Measurements from ENCODE around the gene DNM1L.

The DNM1L gene

DNA sequence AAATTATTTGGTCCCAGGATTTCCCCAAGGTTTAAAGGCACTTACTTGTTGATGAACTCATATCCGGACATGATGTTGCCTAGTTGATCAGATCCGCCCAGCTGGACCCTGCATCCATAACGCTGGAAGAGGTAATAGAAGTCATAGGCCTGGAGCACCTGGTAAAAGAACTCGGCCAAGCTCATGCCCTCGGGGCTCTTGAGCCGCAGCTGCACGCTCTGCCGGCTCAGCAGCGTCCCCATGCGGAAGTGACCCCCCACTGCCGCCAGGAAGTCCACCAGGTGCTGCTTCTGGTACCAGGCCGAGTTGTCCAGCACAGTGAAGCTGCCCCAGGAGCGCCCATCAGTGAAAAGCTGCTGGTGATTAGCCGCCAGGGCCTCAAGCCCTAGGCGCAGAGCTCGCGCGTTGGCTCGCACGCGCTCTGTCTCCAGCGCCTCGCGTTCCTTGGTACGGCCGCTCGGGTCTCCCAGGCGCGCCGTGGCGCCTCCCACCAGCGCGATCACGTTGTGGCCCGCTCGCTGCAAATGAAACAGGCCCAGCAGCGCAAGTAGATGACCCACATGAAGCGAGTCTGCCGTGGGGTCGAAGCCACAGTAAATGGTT is 76.1 kb downstream of the DNM1L start:
- Histone ChIP-seq H3K9me3 (ENCODE audit: low read depth, low read length) (no peaks in the 10 kb centered on the region), H3K4me3 (peak overlapping the region; percentile 96), H3K27ac (peak overlapping the region; percentile 96), H3K36me3 (ENCODE audit: insufficient read depth, low read length) (peaks cover 34% of the 10 kb centered on the region), H3K9ac (ENCODE audit: insufficient read length) (peak overlapping the region; percentile 95)
- no peak for DNase-seq (ENCODE audit: low read depth, low spot score)
- TF ChIP-seq FOXP2 (optimal IDR thresholded peaks at IDR 0.05; ENCODE audit: control extremely low read depth, extremely low read length, insufficient read depth) (peak; percentile 44), POLR2AphosphoS5 (IDR thresholded peaks at IDR 0.05; ENCODE audit: borderline replicate concordance, low read depth, low read length) (no peak), EZH2 (IDR thresholded peaks at IDR 0.05) (no peak)

DNA sequence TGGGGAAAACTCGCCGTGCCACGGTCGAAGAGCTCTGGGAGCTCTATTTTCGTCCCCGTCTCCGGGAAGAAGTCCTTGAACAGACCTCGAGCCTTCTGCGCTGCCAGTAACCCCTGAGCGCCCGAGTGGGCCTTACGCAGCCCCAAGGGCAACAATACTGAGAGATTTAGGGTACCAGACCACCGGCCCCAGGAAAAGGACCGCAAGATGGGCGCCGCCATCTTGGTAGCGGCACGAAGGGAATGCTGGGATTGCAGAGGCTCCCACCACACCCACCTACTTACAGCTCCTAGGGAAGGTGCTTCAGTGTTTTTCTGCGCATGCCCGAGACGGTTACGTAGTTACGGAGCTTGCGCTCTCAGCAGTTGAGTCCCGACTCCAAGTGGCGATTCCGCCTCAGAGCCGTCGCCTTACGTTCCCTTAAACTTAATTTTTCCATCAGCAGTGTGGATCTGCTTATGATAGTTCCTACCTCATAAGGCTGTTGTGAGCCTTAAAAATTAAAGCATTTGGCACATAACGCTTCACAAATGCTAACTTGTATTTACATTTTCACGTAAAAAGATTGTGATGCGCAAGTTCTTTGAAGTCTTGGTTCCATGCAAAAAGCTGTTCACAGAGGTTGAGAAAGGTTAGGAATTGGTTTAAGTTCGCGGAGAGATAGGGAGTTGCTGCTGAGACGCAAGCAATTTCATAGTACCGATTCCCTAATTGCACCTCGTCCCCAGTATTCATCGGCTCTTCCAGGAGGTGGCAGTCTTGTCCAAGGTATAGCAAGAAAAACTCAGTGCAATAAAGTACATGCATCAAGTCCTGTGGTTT is 76.8 kb downstream of the DNM1L start, which contains the start of gene YARS2:
Gene YARS2, minus strand, starts transcription at position 244 of the 822 bp plus-strand sequence. Its CDS starts 23 bp downstream, at position 221.
- peak within 1 kb of the TSS; percentile 96 for H3K27ac ChIP-seq
- TF ChIP-seq EZH2 (IDR thresholded peaks at IDR 0.05), result no peak
- peak; percentile 93 for TF ChIP-seq POLR2AphosphoS5 (IDR thresholded peaks at IDR 0.05; ENCODE audit: borderline replicate concordance, low read depth, low read length)
- H3K9ac ChIP-seq (ENCODE audit: insufficient read length), result peak within 1 kb of the TSS; percentile 95
- DNase-seq (ENCODE audit: low read depth, low spot score), result peak; percentile 92
- peaks cover 27% of the 10 kb centered on the region for H3K36me3 ChIP-seq (ENCODE audit: insufficient read depth, low read length)
- peak within 1 kb of the TSS; percentile 96 for H3K4me3 ChIP-seq
- no peaks in the 10 kb centered on the region for H3K9me3 ChIP-seq (ENCODE audit: low read depth, low read length)

GRCh38 chr12:32756476-32757066 is 77.5 kb downstream of the DNM1L start:
- H3K9me3 ChIP-seq (ENCODE audit: low read depth, low read length), result no peaks in the 10 kb centered on the region
- peak overlapping the region; percentile 65 for H3K27ac ChIP-seq
- DNase-seq (ENCODE audit: low read depth, low spot score), result no peak
- H3K4me3 ChIP-seq, result peak overlapping the region; percentile 96
- TF ChIP-seq POLR2AphosphoS5 (IDR thresholded peaks at IDR 0.05; ENCODE audit: borderline replicate concordance, low read depth, low read length), result no peak
- no peak for TF ChIP-seq FOXP2 (optimal IDR thresholded peaks at IDR 0.05; ENCODE audit: control extremely low read depth, extremely low read length, insufficient read depth)
- no peak for TF ChIP-seq EZH2 (IDR thresholded peaks at IDR 0.05)
- peaks cover 20% of the 10 kb centered on the region for H3K36me3 ChIP-seq (ENCODE audit: insufficient read depth, low read length)
- peak overlapping the region; percentile 95 for H3K9ac ChIP-seq (ENCODE audit: insufficient read length)

DNA sequence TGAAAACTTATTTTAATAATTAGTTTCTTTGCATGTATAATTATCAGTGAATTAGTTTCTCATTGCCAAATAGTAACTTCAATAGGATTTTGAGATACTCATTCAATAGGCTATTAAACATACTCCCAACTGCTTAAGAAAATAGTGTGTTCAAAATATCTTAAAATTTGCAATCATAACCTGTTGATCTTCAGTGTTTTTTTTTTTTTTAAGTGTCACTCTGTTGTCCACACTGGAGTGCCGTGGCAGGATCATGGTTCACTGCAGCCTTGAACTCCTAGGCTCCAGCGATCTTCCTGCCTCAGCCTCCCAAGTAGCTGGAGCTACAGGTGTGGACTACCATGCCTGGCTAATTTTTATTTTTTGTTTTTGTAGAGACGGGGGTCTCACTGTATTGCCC is 78.1 kb downstream of the DNM1L start:
- H3K9me3 ChIP-seq (ENCODE audit: low read depth, low read length), result no peaks in the 10 kb centered on the region
- TF ChIP-seq POLR2AphosphoS5 (IDR thresholded peaks at IDR 0.05; ENCODE audit: borderline replicate concordance, low read depth, low read length) (no peak), FOXP2 (optimal IDR thresholded peaks at IDR 0.05; ENCODE audit: control extremely low read depth, extremely low read length, insufficient read depth) (no peak), EZH2 (IDR thresholded peaks at IDR 0.05) (no peak)
- no peak overlapping the region for H3K27ac ChIP-seq
- H3K4me3 ChIP-seq, result no peak overlapping the region
- peaks cover 14% of the 10 kb centered on the region for H3K36me3 ChIP-seq (ENCODE audit: insufficient read depth, low read length)
- H3K9ac ChIP-seq (ENCODE audit: insufficient read length), result no peak overlapping the region
- DNase-seq (ENCODE audit: low read depth, low spot score), result no peak

DNA sequence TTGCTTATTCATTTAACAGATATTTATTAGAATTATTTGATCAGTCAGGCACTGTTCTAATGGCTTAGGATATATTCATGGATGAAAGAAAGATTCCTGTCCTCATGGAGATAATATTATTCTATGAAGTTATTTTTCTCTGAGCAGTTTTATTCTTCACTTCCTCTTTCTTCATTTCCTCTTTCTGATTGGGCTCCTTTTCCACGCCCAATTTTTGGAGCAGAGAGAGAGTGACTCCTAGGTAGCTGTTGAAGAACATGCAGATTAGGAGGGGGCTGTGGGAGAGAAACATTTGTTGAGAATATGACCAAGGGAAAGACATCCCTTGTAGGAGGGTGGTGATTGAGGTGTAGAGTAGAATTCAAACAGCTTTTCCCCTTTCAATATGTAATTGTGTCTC is 82.6 kb downstream of the DNM1L start:
- H3K9ac ChIP-seq (ENCODE audit: insufficient read length), result no peak overlapping the region
- H3K4me3 ChIP-seq, result no peak overlapping the region
- H3K36me3 ChIP-seq (ENCODE audit: insufficient read depth, low read length), result no peaks in the 10 kb centered on the region
- no peak for DNase-seq (ENCODE audit: low read depth, low spot score)
- TF ChIP-seq EZH2 (IDR thresholded peaks at IDR 0.05) (no peak), POLR2AphosphoS5 (IDR thresholded peaks at IDR 0.05; ENCODE audit: borderline replicate concordance, low read depth, low read length) (no peak), FOXP2 (optimal IDR thresholded peaks at IDR 0.05; ENCODE audit: control extremely low read depth, extremely low read length, insufficient read depth) (no peak)
- no peaks in the 10 kb centered on the region for H3K9me3 ChIP-seq (ENCODE audit: low read depth, low read length)
- H3K27ac ChIP-seq, result no peak overlapping the region

DNA sequence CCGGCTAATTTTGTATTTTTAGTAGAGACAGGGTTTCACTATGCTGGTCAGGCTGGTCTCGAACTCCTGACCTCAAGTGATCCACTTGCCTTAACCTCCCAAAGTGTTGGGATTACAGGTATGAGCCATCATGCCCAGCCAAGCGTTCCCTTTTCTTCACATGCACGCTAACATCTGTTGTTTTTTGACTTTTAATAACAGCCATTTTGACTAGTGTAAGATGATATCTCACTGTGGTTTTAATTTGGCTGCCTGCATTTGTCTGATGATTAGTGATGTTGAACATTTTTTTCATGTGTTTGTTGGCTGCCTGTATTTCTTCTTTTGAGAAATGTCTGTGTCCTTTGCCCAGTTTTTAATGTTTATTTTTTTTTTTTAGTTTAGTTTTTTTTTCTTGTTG is 86.8 kb downstream of the DNM1L start:
- DNase-seq (ENCODE audit: low read depth, low spot score), result no peak
- H3K9me3 ChIP-seq (ENCODE audit: low read depth, low read length), result no peaks in the 10 kb centered on the region

GRCh38 chr12:32768518-32768917 is 89.4 kb downstream of the DNM1L start:
- TF ChIP-seq FOXP2 (optimal IDR thresholded peaks at IDR 0.05; ENCODE audit: control extremely low read depth, extremely low read length, insufficient read depth), result no peak
- no peak for TF ChIP-seq EZH2 (IDR thresholded peaks at IDR 0.05)
- no peak for TF ChIP-seq POLR2AphosphoS5 (IDR thresholded peaks at IDR 0.05; ENCODE audit: borderline replicate concordance, low read depth, low read length)
- Histone ChIP-seq H3K27ac (no peak overlapping the region), H3K9ac (ENCODE audit: insufficient read length) (no peak overlapping the region), H3K36me3 (ENCODE audit: insufficient read depth, low read length) (no peaks in the 10 kb centered on the region), H3K4me3 (no peak overlapping the region), H3K9me3 (ENCODE audit: low read depth, low read length) (no peaks in the 10 kb centered on the region)
- no peak for DNase-seq (ENCODE audit: low read depth, low spot score)

More for the DNA sequence above, 86.8 kb downstream of the DNM1L start:
- TF ChIP-seq POLR2AphosphoS5 (IDR thresholded peaks at IDR 0.05; ENCODE audit: borderline replicate concordance, low read depth, low read length) (no peak), FOXP2 (optimal IDR thresholded peaks at IDR 0.05; ENCODE audit: control extremely low read depth, extremely low read length, insufficient read depth) (no peak)
- no peak overlapping the region for H3K4me3 ChIP-seq
- H3K9ac ChIP-seq (ENCODE audit: insufficient read length), result no peak overlapping the region
- H3K36me3 ChIP-seq (ENCODE audit: insufficient read depth, low read length), result no peaks in the 10 kb centered on the region
- no peak overlapping the region for H3K27ac ChIP-seq

DNA sequence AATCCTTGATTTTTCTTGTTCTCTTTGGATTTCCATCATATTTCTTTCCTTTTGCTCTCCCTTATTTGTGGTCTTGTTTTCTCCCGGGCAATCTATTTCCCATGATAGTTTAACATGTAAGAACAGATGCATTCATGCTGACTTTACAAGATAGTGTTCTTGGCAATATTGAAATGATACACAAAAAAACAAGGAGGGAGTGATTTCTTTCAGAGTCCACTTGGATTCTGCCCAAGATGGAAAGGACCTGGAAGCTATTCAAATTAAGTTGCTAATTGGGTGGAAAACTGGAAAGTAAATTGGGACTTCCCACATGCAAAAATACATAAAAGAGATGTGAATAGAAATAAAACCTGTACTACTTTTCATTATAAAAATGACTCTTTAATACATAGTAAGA is 91.0 kb downstream of the DNM1L start:
- Histone ChIP-seq H3K36me3 (ENCODE audit: insufficient read depth, low read length) (no peaks in the 10 kb centered on the region), H3K9ac (ENCODE audit: insufficient read length) (no peak overlapping the region), H3K4me3 (no peak overlapping the region), H3K27ac (no peak overlapping the region), H3K9me3 (ENCODE audit: low read depth, low read length) (no peaks in the 10 kb centered on the region)
- TF ChIP-seq POLR2AphosphoS5 (IDR thresholded peaks at IDR 0.05; ENCODE audit: borderline replicate concordance, low read depth, low read length), result no peak
- TF ChIP-seq FOXP2 (optimal IDR thresholded peaks at IDR 0.05; ENCODE audit: control extremely low read depth, extremely low read length, insufficient read depth), result no peak
- DNase-seq (ENCODE audit: low read depth, low spot score), result no peak

Data from SK-N-MC (cell line).